ENCODE results near the gene SPTBN2. TPM values are rescaled to one million over a fixed set of nuclear protein-coding genes. Genes with fewer than 3 reads are reported as not detected.

The SPTBN2 gene
- total and polyA plus RNA-seq, 2 of the 4 experiments (the other 2 are of a cell fraction) = 0.18 to 0.41 TPM

- Histone ChIP-seq H3K14ac (replicated peaks; ENCODE audit: low read depth, low read length) (peak overlapping the region; percentile 94), H3K27me3 (ENCODE audit: control insufficient read depth, insufficient read depth, low read length) (no peaks in the 10 kb centered on the region), H3K4me2 (ENCODE audit: low read depth, low read length) (peak overlapping the region; percentile 90), H3K4ac (ENCODE audit: low read depth, low read length) (peak overlapping the region; percentile 77), H2BK120ac (ENCODE audit: low read depth, low read length) (no peak overlapping the region), H2BK20ac (ENCODE audit: low read depth, low read length) (no peak overlapping the region), H2AK5ac (ENCODE audit: low read depth, low read length) (peak overlapping the region; percentile 96), H2BK15ac (ENCODE audit: low read depth, low read length) (no peak overlapping the region), H3K9me3 (ENCODE audit: control insufficient read depth, insufficient read depth, low read length) (no peaks in the 10 kb centered on the region), H3K9ac (ENCODE audit: low read depth, low read length) (peak overlapping the region; percentile 90), H2AFZ (replicated peaks; ENCODE audit: low read length, poor library complexity) (peak overlapping the region; percentile 96), H3K36me3 (ENCODE audit: control insufficient read depth, insufficient read depth, low read length) (peaks cover 8% of the 10 kb centered on the region), H4K8ac (ENCODE audit: low read depth in 2 of 2, low read length in 2 of 2) (peak overlapping the region; percentile 70 to 90), H2AK9ac (replicated peaks; ENCODE audit: low read depth, low read length, poor library complexity) (peak overlapping the region; percentile 93), H3K27ac (ENCODE audit: insufficient read depth, low read length) (peak overlapping the region; percentile 97), H3K9me1 (ENCODE audit: insufficient read depth, low read length) (no peaks in the 10 kb centered on the region; the same call in 1 of the 2 replicates), H2BK5ac (ENCODE audit: low read depth, low read length, poor library complexity, severe bottlenecking) (peak overlapping the region; percentile 86), H4K91ac (ENCODE audit: insufficient read depth, low read depth, low read length) (peak overlapping the region; percentile 75), H4K5ac (ENCODE audit: low read depth, low read length) (peak overlapping the region; percentile 46), H3K18ac (ENCODE audit: low read depth, low read length) (peak overlapping the region; percentile 7), H3K56ac (ENCODE audit: extremely low read depth, insufficient read depth, low read length) (peak overlapping the region; percentile 77), H3K79me1 (ENCODE audit: low read depth in 1 of 2, low read length in 2 of 2) (peaks cover 17 to 36% of the 10 kb centered on the region in 2 experiments; a peak in 3 of 4 replicates), H4K20me1 (ENCODE audit: insufficient read depth, low read length) (no peaks in the 10 kb centered on the region; the same call in 1 of the 2 replicates), H3K4me1 (ENCODE audit: control insufficient read depth, insufficient read depth, low read length) (peaks cover 5% of the 10 kb centered on the region), H3K4me3 (ENCODE audit: insufficient read depth, low read depth, low read length) (peak overlapping the region; percentile 73), H3K23ac (ENCODE audit: low read depth, low read length) (peak overlapping the region; percentile 86)
- BruUV-seq (replicated peaks) = no TSS peak
- ChIA-PET CTCF (interaction anchor here (1.4 to 1.9 kb wide), 3 partner anchors 18 to 238 kb away, joined by 3 to 7 read pairs (median 5); partner anchors contain the start of genes MRPL11 and ZDHHC24), POLR2A (ENCODE audit: unreplicated experiment) (interaction anchor here (0.5 kb wide), 1 partner anchor 61 kb away, joined by 3 read pairs; the partner anchor contains the start of gene RBM14)
- dilution Hi-C loops (cut with HindIII; ENCODE audit: low sequenced_read_pairs, unreplicated experiment) (no loop called here), intact Hi-C loops (cut with micrococcal nuclease) (loop anchor here (1.0 kb wide), 2 partner anchors 131 to 211 kb away; partner anchors contain the start of genes ACTN3, PELI3 and ZDHHC24), in situ Hi-C loops (cut with MboI; ENCODE audit: low sequenced_read_pairs) (no loop called here)
- 0% methylated on average over 9 of the region's 27 CpGs; no CpG with 5 or more reads in 1 of the 2 experiments for WGBS, 2 experiments (ENCODE audit: extremely low coverage in 2 of 2, insufficient read length in 1 of 2)
- DNase-seq (peak; percentile 13), ATAC-seq (ENCODE audit: low read depth) (no peak; the same call in 1 of the 2 replicates)
- 0 out of 2 replicates have a peak, but pooled peaks have one; percentile 34 for TF ChIP-seq CHD1 (IDR thresholded peaks at IDR 0.05; ENCODE audit: low read depth, low read length)
- TF ChIP-seq MAZ (IDR thresholded peaks at IDR 0.05; ENCODE audit: borderline replicate concordance, low read depth, low read length) = no peak
Observed at GRCh38 chr11:66676931-66677598, 52.0 kb downstream of the SPTBN2 start.
